ENCODE results near the gene CCDC188.

The CCDC188 gene

DNA sequence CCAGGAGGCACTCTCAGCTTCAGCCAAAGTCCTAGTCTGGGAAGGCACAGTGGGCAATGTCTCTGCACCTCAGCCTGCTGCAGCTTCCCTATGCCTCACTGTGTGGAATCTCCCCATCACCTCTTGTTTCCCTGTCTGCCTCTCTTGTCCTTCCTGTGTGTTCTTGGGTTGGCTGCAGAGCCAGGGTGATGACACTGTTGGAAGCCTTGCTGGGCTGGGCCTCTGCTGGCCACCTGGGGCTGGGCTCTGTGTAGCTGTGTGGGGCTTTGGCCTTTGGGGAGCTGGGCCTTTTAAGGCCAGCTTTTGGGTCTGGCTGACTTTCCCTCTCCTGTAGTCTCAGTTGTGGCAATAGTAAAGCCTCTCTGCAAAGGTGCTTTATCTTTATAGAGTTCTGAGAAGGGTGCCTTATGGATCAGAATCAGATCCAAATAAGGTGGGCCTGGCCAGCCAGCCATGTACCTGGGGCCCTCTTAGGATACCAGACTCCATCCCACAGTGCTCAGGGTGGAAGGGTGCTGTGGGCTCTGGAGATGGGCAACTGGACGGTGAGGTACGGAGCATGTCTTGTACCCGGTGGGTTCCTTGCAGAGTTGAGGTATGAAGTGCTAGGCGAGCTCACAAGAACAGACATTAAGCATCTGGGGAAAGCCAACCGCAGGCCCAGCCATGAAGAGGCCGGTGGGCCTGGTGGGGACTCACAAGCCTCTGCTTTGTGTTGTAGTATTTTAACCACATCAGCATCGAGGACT, 45.2 kb downstream of the CCDC188 start:
- no peak for DNase-seq (ENCODE audit: low spot score)

DNA sequence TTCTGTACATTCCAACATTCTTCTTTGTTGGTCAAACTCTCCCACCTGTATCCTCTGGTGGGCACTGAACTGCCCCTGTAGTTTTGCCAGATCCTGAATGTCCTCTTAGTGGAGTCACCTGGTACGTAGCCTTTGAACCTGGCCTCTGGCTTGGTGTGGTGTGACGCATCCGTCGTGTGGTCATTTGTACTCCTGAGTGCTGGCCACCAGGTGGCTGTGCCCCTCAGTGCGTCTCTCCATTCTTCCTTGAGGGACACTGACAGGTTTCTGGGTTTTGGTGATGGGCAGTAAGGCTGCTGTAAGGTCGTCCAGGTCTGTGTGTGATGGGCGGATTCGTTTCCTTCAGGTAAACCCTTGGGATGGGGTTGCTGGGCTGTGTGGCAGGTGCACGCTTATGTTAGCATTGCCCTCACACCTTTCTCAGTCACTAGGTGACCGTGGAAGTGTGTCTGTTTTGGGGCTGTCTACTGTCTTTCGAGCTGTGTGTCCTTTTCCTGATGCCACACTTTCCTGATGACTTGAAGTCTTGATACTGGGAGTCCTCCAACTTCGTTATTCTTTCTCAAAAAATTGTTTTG, 48.6 kb downstream of the CCDC188 start:
- DNase-seq (ENCODE audit: low spot score), result no peak

DNA sequence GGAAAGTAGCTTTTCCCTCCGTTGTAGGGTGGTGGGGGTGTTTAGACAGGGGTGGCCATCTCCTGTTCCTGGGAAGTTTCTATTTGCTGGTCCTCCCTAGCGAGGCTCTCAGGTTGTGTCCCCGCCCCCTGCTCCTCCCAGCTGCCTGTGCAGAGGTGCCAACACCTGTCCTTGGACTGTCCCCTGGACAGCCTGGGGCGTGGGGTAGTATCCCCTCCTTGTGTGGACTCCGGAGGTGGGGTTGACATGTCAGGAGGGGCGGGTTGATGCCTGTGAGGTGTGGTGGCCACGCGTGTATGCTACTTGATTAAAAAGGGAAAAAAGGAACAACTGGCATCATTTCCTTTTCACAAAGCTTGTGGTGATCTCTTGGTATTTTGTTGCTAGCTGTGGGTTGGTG, 49.2 kb downstream of the CCDC188 start:
- DNase-seq (ENCODE audit: low spot score), result no peak

DNA sequence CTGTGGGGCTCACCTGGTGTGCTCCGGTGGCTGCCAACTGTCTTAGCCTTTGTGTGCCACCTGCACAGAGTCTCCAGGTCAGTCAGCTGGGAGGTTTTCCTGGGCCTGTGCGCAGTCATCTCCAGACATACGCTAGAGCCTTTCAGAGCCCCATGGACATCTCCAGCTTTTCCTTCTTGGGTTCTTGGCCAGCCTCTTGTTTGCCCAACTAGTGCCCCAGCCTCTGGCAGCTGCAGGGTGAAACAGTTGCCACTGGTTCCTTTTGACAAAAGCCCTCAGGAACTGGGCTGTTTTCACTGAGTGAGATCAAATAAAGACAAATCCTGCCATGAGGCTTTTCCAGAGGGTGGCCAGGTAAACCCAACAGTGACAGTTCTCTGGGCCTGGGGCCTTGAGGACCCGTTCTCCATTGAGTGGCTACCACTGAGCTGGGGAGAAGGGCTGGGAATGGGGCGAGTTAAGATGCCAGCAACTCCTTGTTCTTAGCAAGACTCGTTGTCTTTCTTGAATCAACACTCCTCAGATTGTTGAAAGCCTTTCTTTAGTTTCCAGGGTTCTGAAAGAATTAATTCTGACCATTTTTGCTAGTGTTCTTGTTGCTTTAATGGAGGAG, 51.6 kb downstream of the CCDC188 start:
- DNase-seq (ENCODE audit: low spot score), result no peak

Data from COLO829 (cell line).